ENCODE results near the gene LAMC3.

LAMC3 gene

GRCh38 chr9:130985029-130985428 lies 23.9 kb upstream of the LAMC3 start:
- DNase-seq (ENCODE audit: low spot score), result no peak
- no peak for TF ChIP-seq CTCF (IDR thresholded peaks at IDR 0.05; ENCODE audit: extremely low read depth, missing control alignments)

GRCh38 chr9:130985606-130986162 lies 23.3 kb upstream of the LAMC3 start:
- TF ChIP-seq CTCF (IDR thresholded peaks at IDR 0.05; ENCODE audit: extremely low read depth, missing control alignments), result no peak
- no peak for DNase-seq (ENCODE audit: low spot score)

GRCh38 chr9:130986356-130986965 lies 22.5 kb upstream of the LAMC3 start:
- DNase-seq (ENCODE audit: low spot score), result no peak
- no peak for TF ChIP-seq CTCF (IDR thresholded peaks at IDR 0.05; ENCODE audit: extremely low read depth, missing control alignments)

GRCh38 chr9:130987054-130987453 lies 21.9 kb upstream of the LAMC3 start:
- no peak for TF ChIP-seq CTCF (IDR thresholded peaks at IDR 0.05; ENCODE audit: extremely low read depth, missing control alignments)
- no peak for DNase-seq (ENCODE audit: low spot score)

GRCh38 chr9:130987738-130988399 lies 21.1 kb upstream of the LAMC3 start:
- TF ChIP-seq CTCF (IDR thresholded peaks at IDR 0.05; ENCODE audit: extremely low read depth, missing control alignments), result no peak
- no peak for DNase-seq (ENCODE audit: low spot score)

GRCh38 chr9:130988400-130988747 lies 20.6 kb upstream of the LAMC3 start:
- TF ChIP-seq CTCF (IDR thresholded peaks at IDR 0.05; ENCODE audit: extremely low read depth, missing control alignments), result no peak
- DNase-seq (ENCODE audit: low spot score), result no peak

- DNase-seq (ENCODE audit: low spot score), result no peak
- TF ChIP-seq CTCF (IDR thresholded peaks at IDR 0.05; ENCODE audit: extremely low read depth, missing control alignments), result no peak
Observed at GRCh38 chr9:130988905-130989304, 20.1 kb upstream of the LAMC3 start.
